ENCODE data around the gene SOX2.
"Not testable (repeated sequence)": the region's sequence is repeated elsewhere in the genome, so short reads cannot be mapped to it uniquely, and the experiment has no call there.

The SOX2 gene

DNA sequence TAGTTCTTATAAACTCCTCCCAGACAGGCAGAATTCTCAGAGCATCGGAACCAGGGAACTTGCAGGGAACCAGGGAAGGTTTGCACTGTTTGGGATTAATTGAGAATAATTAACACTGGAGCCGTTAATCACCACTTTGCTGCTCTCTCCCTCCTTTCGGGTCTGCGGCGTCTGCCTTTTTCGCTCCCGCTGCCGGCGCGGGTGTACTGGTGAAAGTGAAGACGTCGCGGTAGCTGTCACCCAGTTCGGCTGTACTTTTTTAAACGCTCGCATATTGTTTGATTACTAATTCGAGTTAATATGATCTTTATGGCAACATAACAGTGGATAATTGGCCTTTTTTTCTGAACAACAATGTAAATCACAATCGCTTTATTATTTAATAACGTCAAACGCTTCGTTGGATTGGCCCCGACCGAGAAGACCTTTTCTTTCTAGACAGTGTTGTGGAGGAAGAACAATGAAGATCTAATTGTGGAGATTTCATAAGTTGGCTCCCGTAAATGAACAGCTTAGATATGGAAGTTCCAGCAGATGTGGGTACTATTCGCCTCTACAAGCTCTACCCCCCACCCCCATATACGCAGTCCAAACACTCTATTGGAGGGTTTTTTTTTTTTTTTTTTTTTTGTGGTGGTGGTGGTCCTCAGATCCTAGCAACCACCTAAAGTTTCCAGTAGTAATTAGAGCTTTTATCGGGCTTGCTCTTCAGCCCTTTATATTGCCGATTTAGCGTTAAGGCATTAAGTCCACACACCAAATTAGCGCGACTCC is 12.7 kb downstream of the SOX2 start:
- no peak for DNase-seq

DNA sequence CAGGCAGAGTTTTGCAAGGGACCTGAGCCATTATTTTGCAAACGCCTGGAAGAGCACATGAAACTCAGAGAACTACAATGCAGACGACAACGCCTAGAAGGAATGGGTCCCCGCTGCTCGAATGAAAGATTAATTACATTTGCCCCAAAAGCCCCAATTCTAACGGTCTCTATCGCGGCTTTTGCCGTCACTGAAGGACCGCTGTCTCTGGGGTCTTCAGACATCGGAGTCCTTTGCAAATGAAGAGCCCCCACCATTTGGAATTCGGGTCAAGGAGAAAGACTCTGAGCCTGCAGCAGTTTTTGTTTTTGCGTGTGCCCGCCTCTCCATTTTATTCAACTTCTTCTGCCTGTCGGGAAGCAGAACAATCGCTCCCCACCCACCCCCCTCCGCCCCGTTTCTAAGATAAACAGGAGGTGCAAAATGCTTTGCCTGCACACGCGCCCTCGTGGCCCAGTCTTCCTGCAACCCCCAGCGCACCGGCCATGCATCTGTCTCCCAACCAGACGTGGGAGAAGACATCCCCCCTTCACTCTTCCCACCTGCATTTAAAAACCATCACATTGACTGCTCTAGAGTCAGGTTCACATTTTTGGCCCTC is 13.5 kb downstream of the SOX2 start:
- no peak for DNase-seq

DNA sequence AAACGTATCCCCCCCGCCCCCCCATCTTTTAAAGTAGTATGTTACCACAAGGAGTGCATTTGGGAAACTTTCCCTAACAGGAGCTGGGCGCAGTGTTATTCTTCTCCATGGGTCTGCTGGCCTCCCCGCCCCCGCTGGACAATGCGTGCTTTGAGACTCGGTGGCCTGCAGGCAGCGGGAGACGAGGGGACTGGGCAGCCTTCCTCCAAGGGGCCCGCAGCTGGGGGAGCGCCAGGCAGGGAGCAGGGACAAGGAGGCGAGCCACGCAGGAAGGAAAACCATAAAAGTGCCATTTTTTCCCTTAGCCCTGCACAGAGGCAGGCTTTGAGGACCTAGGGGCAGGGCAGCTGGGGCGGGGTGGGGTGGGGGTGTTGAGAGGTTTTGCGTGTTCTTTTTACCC is 14.1 kb downstream of the SOX2 start:
- DNase-seq, result no peak

DNA sequence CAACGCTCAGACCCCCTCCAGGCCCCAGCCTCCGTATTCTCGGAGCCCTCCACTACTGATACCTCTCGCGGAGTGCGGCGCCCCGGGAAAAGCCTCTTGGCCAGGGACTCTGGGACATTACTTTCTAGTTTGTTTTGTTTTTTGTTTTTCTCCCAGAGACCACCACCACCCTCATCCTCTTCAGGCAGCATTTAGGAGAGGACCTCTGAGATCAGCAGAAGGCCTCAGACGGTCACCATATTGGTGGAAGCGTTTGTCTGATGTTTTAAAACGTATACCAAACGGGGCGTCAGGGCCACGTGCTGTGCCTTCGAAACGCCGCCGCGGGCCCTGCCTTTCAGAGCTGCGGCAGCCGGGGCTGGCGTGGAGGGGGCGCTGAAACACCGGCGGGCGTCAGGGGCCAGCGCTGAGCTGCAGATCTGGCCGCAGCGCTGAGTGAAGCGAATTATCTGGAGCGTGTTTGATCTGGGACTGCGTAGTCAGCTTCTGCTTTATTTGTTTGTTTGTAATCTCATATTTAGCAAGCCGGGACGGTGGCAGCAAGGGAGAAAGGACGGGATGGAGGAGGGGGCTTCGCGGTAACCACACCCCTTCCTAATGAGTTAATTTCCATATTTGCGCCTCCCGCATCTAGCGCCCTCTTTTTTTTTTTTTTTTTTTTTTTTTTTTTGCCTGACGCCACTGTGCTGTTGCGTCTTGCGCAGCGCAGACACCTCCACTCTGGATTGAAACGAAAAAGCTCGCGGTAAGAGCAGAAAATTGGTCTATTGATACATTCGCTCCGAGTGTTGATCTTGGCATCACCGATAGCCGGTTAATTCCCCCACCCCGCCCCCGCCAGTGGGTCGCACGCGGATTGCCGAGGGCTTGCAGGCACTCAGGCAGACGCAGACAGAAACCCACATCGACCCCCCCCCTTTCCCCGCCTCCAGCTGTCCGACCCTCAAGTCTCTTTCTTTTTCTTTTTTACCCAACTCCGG is 14.9 kb downstream of the SOX2 start:
- no peak for DNase-seq

DNA sequence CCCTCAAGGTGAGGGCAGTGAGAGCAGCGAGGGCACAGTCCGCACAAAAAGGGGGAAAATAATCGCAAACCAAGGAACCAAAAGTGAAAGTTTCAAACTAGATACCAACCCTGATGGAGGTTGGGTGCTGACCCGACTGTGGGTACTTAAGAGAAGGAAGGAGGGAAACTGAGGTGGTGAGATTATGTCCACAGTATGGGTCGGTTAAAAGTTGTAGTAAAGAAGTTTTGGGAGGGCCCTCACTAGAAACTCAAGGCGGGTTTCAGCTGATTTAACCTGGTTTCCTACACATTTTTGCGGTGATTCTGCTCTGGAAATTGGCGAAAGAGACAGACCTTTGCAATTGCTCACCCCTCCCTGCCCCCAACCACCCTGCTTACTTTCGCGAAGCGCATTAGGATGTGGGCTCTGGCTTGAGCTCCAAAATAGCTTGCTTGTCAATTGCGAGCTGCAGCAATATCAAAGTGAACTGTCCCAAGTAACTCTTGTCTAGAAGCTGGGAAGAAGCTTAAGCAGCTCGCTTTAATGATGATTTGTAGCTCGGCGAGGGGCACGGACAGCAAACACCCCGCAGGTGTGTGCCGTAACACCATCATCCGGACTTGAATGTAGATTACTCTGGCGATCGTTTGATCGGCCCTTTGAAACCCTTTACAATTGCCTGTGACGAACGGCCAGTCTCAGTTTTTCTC is 15.8 kb downstream of the SOX2 start:
- DNase-seq, result no peak

DNA sequence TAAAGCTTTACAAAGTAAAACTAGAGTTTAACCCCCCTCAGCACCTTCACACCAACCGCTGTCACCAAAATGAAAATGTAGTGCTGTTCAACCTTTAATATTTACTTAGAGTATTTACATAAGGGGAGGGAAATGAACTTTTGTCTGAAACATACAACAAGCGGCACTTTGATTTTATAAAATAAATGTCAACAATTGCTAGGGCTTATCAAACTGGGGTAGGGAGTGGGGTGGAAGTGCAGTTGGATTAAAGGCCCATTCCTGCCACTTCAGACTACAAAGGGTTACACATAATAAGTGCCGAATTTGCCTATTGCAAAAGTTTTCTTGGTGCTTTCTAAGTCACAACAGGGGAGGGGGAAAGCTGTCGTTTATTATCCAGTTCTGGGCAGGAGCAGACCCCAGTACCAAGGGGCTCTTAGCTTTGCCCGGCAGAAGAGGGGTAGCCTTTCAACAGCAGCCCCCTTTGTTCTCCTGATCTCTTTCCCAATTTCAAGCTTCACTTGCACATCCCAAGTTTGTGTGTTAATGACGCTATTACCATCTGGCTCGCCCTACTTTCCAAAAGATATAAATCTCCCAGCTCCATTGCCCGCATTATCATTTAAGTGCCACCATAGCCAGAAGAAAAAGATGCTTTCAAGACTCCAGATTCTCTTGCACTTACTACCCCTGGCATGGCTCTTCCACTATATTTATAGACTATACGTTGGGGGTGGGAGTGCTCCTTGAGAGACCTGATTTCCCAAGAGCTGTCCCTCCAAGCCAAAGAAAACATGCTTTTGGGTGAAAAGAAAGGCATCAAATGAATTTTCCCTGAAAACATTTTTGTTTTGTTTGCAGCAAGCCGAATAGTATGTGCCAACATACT is 17.0 kb downstream of the SOX2 start:
- no peak for DNase-seq

DNA sequence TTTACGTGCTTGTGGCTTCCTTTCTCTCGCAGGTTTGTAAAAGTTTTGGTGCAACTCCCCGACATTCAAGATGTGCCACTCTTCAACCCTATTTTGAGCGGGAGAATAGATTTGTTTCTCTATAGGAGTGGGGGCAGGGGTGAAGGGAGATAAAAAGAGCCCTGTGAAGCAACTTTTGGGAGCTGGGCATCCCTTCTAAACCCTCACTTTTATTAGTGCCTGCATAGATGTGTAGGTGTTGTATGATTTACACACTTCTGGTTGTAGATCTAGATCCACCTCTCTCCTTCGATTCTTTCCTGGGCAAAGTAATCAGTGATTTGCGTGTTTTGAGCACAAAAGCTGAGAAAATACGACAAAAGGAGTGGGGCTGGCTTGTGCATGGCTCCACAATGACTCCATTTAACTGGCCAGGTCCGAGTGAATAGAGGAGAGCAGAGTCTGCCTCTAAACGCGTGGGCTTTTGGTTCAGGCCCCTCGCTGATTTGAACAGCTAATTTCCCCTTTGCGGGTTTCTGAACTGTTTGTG is 17.7 kb downstream of the SOX2 start:
- no peak for DNase-seq

DNA sequence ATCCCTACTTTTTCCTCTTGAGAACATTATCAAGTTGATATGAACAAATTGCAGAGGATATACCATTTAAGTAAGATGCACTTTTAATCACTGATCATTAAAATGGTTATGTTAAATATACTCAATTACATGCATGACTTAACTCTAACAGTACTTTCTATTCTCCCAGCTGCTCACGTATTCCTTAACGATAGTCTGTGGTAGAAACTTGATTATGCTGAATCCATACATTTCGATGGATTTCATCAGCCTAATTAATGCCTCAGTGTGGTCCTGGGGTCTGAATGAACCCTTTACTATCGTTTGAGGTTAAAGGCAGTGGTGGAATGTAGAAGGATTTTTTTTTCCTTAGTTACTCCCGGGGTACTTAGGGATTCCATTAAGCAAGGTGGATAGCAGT is 18.6 kb downstream of the SOX2 start:
- no peak for DNase-seq

DNA sequence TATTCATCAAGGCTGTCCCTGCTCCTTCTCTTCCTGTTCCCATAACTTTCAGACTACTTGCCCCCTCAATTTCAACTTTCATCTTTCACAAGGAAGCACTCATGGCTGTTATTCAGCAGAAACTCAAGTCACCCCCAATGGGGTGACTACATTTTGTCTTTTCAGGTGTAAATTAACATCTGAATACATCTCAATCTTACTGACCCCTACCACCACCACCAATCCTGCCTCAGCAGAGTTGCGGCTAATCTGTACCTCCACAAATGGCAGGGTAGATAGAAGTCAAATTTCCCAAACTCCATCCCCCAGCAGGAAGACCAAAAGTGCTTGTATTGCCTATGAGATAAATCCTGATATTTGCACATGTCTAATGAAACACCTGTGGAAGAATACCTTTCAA is 19.2 kb downstream of the SOX2 start:
- DNase-seq, result no peak

DNA sequence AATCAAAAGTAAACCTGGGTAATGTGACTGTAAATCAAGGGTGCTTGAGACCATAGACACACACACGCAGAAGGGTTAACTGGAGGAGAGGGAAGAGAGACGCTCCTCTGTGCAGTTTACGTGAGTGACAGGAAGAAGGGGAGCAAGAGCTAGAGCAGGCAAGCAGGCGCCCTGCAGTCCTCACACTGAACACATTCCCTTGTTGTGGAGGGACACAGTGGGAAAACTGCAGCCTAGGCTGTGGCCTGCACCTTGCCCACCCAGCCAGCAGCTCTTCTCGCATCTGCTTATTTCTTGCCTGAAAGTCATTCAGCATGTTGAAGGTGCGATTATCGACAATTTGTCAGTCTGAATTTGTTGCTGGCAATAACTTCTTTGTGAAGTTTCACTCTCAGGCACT is 24.2 kb downstream of the SOX2 start:
- DNase-seq, result no peak

DNA sequence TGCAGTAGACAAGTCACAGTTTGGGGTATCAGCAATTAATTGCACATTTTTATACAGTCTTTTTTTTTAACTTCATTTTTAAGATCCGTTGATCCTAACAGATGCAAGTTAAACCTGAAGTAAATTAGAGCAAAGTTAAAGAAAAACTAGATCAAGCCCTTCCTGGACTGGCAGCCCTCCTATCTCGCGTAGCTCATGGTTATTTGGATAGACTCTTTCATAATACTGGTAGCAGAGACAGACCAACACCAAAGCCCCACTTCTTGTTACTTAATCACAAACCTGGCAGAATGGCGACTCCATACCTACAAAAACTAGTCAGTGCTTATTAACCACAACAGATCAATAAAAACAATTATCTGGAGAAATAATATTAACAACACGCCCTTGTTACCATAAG is 26.8 kb downstream of the SOX2 start:
- no peak for DNase-seq

DNA sequence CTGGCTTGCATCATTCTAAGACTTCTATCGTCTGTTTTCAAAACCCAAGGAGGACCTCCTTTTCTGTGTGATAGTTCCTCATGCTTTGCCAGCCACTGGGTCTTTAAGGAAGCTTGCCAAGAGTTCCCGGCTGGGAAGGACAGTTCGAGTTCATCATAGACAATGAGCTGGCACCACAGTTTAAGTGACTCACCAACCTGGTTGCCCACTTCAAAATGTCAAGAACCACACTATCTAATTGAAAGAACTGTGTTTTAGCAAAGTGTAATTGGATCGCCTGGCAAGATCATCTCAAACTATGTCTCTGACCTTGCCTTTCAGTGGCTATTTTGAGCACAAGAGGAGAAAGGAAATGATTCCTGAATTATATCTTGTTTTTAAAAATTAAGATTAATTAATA is 27.9 kb downstream of the SOX2 start:
- DNase-seq, result no peak

DNA sequence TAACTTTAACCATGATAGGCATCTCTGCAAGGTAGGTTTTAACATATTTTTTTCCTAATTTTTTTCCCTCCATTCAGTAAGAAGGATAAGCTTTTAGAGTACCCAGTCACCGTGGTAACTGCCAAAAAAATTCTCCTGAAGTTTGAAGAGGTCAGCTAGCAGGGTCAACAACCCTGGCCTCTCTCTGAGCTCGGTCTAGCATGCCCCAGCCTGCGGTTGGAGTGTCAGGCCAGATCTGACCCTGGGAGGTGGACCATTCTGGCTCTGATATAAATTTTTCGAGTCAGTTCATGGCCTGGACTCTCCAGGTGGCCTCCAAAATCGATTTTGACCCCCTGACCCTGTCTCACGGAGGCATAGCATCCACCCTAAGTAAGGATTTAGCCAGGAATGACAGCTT is 29.7 kb downstream of the SOX2 start:
- DNase-seq, result no peak

DNA sequence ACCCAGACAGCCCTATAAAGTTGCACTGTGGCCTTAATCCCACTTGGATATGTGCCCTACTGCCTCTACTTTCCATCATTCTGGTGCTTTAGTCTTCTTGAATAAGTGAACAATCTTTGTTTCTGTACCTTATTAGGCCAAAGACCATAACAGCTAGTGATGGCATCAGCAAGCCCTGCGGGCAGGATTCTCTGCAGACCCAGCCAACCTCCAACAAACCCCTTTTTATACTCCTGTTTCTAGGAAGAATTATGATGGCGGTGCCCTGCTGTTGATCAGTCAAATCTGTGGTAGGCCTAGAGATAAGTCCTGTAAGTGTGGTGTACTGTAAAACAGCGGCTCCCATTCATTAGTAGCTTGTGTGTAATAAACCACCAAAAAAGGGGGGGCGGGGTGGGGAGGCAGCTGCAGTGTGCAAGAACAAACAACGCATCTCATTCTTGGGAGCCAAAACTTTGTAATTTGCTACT is 40.5 kb downstream of the SOX2 start:
- no peak for DNase-seq

DNA sequence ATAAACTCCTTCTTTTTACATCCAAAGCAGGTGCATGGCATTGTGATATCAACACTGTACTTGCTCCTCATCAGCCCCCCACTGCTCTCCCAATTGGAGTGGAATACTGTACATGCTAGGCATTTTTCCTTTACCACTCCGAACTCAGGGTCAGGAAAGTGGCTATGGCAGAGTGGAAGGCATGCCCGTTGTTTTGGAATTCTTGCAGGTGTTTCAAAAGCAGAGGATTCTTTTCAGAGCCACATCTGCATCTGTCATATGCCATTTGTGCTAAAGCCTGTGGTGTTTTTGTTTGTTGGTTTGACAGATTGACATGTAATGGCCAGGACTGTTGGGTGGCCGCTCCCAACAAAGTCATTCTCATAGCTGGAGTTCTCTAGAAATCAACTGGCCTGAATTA is 41.7 kb downstream of the SOX2 start:
- no peak for DNase-seq

DNA sequence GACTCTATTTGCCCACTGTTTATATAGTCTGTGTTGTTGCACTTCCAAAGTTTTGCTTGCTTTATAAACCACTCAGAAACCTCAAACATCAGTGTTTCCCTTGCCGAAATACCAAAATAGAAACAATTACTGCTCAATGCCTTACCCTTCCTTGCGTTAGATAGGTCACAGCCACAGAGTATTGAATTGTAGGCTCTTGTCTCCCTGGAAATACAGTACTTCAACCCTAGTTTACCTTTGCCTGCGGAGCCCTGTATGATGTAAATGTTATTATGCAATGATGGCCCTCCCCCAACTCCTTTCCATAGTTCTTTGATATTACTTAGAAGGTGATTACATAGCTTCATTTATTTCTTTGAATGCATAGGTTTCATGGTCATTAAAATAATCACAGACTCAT is 44.2 kb downstream of the SOX2 start:
- DNase-seq, result no peak

DNA sequence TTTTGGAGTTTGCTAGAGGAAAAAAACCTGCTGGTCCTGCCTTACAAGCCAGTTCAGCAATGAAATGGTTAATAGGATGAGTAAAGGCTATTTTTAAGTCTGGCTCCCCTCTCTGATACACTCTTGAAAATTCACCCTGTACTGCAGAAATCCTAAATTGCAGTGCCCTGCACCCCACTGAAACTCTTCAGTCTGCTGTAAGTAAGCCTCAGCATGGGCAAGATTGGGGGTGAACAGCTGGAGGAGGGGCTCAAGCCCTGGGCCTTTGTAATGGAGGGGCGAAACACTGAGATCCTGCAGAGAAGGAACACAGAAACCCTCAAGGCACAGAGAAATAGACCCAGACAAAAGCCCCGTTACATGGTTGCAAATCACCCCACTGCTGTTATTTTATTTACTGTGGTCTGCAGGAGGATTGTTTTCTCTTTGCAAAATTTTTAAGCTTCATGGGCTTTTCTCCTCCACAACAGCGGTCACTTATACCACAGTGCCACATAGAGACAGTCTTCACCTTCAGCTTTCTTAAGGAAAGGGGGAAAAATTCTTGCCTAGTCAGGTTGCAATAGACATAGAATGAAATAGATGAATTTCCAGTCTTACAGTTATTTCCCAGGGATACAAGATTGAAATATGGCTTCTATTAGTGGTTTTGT is 45.0 kb downstream of the SOX2 start:
- no peak for DNase-seq

DNA sequence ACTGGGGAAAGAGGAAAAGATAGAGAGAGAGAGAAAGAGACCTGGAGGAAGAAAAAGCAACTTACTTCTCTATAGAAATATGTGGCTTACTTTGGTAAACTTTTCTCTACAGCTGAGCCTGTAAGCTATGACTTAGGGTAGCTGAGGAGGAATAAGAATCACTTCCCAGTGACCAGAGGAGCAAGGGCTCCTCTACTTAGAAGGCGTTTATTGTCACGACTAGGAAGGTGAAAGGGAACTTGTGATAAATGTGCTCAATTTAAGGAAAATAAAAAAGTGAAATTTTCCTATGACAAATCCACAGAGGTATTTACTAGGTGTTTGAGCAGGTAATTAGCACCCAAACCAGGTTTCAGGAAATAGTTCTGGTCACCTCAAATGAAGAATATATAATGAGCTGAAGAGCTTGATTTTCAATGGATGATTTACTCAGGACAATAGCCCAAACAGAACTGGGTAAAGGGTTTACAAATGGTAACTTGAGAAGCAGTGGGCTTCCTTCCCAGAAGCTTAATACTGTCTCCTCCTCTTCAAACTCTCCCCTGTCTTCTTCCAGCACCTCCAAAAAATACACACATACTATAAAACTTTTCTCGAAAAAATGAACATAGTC is 46.1 kb downstream of the SOX2 start:
- no peak for DNase-seq

DNA sequence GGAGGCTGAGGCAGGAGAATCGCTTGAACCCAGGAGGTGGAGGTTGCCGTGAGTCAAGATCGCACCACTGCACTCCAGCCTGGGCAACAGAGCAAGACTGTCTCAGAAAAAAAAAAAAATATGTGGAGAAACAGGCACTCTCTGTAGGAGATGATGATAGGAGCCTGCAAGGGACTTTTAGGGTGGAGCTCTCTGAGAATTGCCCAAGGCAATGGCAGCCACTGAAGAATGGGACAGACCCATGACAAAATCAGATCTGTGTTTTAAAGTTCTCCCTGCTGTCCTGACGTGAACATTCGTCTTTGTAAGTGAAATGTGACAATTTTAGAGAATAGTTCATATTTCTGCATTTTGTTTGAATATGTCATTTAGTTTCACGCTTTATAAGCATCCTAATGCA is 50.2 kb downstream of the SOX2 start:
- no peak for DNase-seq

DNA sequence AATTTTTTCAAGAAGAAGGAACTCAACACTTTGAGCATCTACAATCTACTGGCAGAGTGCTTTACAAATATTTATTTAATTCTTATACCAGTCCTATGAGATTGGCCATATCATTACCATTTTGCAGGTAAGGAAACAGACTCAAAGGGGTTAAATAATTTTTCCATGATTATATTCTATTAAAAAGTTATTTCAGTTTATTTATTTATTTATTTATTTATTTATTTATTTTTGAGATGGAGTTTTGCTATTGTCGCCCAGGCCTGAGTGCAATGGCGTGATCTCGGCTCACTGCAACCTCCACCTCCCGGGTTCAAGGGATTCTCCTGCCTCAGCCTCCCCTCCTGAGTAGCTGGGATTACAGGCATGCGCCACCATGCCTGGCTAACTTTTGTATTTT is 52.3 kb downstream of the SOX2 start:
- DNase-seq, result not testable (repeated sequence)

All from activated CD4-positive, alpha-beta T cell treated with anti-CD3 and anti-CD28 coated beads, Interleukin-2, amount 50 U/mL, for 4 hours (primary cell).